AG04449 (cell line): ENCODE results near the gene PDE1A.
"Not testable (repeated sequence)": the region's sequence is repeated elsewhere in the genome, so short reads cannot be mapped to it uniquely, and the experiment has no call there.

Experiments
- CTCF ChIA-PET: fragments of 350-600 bp; formaldehyde crosslinking; extraction: SDS; loops from one replicate; lab custom pipeline; 2021; ENCODE audit warnings: antibody characterized with exemption; lab: Yijun Ruan, JAX
- POLR2A ChIA-PET: fragments of 400-600, 350-600 bp; formaldehyde crosslinking; extraction: SDS; loops from one replicate; lab custom pipeline; 2020; ENCODE audit warnings: antibody characterized with exemption, inconsistent platforms; lab: Yijun Ruan, JAX
- DNase-seq: peaks from one replicate; pipeline ENCODE4 v3.0.0-alpha.2; 2010; ENCODE audit warnings: low read depth, low spot score
- H3K4me3 ChIP-seq: 2 replicates; pipeline ENCODE4 v1.5.1; 2011; ENCODE audit warnings: low read depth, mild to moderate bottlenecking, control low read depth, low read length
- TF ChIP-seq, protein P1 (sequence below): IDR thresholded peaks from one replicate; pipeline ENCODE4 v1.5.1; 2011; ENCODE audit warnings: mild to moderate bottlenecking, moderate library complexity, low read length, control low read depth, inconsistent platforms; ENCODE audit not compliant: insufficient read depth; ENCODE audit errors: missing control alignments

PDE1A gene

DNA sequence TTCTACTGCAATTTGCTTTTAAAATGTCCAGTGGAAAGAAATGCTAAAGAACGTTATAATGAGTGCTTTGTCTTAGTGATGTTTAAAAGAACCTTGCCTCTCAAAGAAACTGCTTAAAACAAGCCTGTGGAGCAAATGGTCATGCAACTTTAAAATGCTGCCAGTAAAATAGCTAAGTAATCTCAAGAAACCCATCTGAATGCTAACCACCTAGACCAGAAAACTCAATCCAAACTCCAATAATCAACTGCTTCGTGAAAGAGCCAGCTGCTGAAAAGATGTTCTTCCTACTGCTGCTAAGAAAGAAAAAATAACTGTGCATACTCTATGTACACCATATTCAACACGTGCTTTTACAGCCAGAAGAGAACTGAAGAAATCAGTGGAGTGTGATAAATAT lies 145.6 kb downstream of the PDE1A start:
- POLR2A ChIA-PET, result no interaction called here
- CTCF ChIA-PET, result no interaction called here
- DNase-seq, result no peak
- no peak overlapping the region for H3K4me3 ChIP-seq
- TF ChIP-seq, protein P1, sequence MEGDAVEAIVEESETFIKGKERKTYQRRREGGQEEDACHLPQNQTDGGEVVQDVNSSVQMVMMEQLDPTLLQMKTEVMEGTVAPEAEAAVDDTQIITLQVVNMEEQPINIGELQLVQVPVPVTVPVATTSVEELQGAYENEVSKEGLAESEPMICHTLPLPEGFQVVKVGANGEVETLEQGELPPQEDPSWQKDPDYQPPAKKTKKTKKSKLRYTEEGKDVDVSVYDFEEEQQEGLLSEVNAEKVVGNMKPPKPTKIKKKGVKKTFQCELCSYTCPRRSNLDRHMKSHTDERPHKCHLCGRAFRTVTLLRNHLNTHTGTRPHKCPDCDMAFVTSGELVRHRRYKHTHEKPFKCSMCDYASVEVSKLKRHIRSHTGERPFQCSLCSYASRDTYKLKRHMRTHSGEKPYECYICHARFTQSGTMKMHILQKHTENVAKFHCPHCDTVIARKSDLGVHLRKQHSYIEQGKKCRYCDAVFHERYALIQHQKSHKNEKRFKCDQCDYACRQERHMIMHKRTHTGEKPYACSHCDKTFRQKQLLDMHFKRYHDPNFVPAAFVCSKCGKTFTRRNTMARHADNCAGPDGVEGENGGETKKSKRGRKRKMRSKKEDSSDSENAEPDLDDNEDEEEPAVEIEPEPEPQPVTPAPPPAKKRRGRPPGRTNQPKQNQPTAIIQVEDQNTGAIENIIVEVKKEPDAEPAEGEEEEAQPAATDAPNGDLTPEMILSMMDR, result no peak

DNA sequence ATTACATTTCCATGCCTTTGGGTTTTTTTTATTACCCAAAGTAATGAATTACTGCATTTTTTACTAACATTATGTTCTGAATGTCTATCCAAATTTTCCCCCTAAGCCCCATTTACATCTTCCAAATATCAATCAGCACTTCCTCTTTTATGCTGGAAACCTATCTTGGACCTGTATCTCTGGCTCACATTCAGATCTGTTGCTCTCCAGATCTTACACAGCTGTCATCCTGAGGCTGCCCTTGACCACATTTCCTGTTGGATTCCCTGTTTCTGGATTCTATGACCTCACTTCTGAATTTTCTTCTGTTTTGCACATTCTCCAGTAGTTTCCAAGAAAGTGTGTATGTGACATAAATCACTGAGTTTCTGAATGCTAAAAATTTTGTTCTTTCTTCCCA lies 146.7 kb downstream of the PDE1A start:
- no peak for DNase-seq
- POLR2A ChIA-PET, result no interaction called here
- CTCF ChIA-PET, result no interaction called here
- TF ChIP-seq, protein P1, result no peak
- no peak overlapping the region for H3K4me3 ChIP-seq

DNA sequence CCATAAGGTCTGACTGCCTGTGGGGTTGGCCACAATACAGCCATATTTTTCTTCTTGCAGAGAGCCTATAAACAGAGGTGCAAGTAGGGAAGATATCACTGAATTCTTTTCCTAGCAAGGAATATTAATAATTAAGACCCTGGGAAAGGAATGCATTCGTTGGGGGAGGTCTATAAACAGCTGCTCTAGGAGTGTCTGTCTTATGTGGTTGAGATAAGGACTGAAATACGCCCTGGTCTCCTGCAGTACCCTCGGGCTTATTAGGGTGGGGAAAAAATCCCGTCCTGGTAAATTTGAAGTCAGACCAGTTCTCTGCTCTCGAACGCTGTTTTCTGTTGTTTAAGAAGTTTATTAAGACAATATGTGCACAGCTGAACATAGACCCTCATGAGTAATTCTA lies 150.2 kb downstream of the PDE1A start:
- CTCF ChIA-PET, POLR2A ChIA-PET, H3K4me3 ChIP-seq, DNase-seq: not testable (repeated sequence)

DNA sequence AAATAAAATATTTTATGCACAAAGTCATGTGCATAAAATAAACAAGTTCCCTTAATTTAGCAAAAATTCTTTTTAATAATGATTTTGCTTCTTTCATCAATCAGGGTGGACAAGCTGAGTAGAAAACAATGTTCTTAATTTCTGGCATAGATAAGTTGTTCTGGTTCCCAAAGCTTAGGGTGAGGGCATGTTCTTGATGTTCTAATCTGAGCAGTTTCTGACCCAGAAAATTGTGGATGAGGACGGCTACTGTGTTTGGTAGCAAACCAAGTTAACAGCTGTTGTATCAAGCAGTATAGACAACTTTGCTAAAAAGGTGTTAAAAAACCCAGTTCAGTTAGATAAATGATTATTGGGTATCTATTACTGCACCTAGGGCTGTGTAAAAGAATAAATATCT lies 158.9 kb downstream of the PDE1A start:
- TF ChIP-seq, protein P1, result no peak
- ChIA-PET CTCF (interaction anchor here (0.8 kb wide), 1 partner anchor 14 kb away, joined by 3 read pairs; no protein-coding TSS in a partner anchor), POLR2A (no interaction called here)
- no peak for DNase-seq
- H3K4me3 ChIP-seq, result no peak overlapping the region

DNA sequence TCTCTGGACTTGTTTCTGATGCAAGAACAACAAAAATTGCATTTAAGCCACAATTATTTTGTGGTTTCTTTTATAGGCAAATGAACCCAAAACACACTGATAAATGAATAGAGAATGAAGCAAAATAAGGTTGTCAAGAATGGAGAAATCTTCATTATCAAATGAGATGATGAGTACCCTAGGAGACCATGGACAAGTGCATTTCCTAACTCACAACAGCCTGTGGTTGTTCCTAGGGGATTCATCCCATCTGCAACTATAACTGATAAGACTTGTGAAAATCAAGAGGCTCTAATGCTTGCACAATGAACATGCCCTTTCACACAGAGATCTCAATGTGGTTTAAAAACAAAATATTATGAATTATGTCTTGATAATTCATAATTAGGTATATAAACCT lies 159.9 kb downstream of the PDE1A start:
- no peak overlapping the region for H3K4me3 ChIP-seq
- CTCF ChIA-PET, result no interaction called here
- DNase-seq, result no peak
- POLR2A ChIA-PET, result no interaction called here
- TF ChIP-seq, protein P1, result no peak

DNA sequence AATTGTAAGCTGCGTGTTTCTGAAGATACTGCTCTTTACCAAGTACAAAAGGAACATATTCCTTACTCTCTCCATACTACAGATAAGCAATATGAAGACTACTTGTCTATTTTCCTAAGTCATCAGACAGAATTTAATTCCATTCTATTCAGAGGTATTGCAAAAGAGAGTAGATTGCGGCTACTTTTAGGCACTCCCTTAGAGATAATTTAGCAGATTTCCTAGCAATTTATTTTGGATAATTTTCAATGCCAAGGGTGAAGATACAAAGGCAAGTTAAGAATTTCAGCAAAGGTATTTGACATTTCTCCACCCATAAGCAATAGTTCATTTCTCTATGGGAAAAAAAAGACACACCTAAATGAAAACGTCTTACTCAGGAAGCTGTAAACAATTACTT lies 161.1 kb downstream of the PDE1A start:
- ChIA-PET CTCF (no interaction called here), POLR2A (no interaction called here)
- H3K4me3 ChIP-seq, result no peak overlapping the region
- no peak for DNase-seq
- TF ChIP-seq, protein P1, result no peak

DNA sequence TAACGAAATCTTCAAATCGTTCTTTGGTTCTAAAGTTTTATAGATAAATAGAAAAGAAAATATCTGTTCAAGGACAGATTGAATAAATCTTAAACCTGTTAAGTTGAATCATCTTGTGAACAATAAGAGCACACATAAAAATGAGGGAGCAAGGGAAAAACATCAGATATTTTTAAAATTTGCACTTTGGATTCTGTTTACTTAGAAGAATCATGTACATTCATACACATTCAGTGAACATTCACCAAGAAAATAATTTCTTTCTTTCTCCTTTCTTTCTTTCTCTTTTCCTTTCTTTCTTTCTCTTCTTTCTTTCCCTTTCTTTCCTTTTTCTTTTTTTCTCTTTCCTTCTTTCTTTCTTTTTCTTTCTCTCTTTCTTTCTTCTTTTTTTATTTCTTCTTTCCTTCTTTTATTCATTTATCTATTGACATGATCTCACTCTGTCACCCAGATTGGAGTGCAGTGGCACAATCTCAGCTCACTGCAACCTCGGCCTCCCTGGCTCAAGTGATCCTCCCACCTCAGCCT lies 164.9 kb downstream of the PDE1A start:
- ChIA-PET CTCF (no interaction called here), POLR2A (no interaction called here)
- DNase-seq, result no peak
- TF ChIP-seq, protein P1, result no peak
- no peak overlapping the region for H3K4me3 ChIP-seq
